Adrenal gland (tissue), 12 donors: Measurements from ENCODE around the gene ELOVL6. TPM values are rescaled to one million over a fixed set of nuclear protein-coding genes. Genes with fewer than 3 reads are reported as not detected.

Experiments
- DNase-seq, 7 donors: peaks; one replicate each; pipeline ENCODE4 v3.0.0-alpha.2; 2019 to 2020
- H3K27ac ChIP-seq, 5 donors: fragments of 200-600 bp; sonication (generic) in 4 of 5; 1 replicate in 3 of 5; 2 replicates in 2 of 5; pipeline versions ENCODE4 v1.5.1 to v1.8.0; 2016 to 2020; ENCODE audit warnings: mild to moderate bottlenecking in 1 of 5
- H3K27me3 ChIP-seq: fragments of 200-600 bp; 2 replicates; pipeline ENCODE4 v1.8.0; 2021
- H3K36me3 ChIP-seq, 2 donors: fragments of 200-600 bp; replicated peaks in 1 of 2; 1 replicate in 1 of 2; 2 replicates in 1 of 2; pipeline versions ENCODE4 v1.5.1 to v1.8.0; 2018 to 2022
- H3K4me1 ChIP-seq, 2 donors: fragments of 200-600 bp; replicated peaks in 1 of 2; 1 replicate in 1 of 2; 2 replicates in 1 of 2; pipeline versions ENCODE4 v1.5.1 to v1.8.0; 2018 to 2021
- H3K4me3 ChIP-seq, 4 donors: fragments of 200-600 bp; sonication (generic) in 3 of 4; one replicate each; pipeline ENCODE4 v1.5.1; 2016 to 2018
- H3K9me3 ChIP-seq, 3 donors: fragments of 200-600 bp; sonication (generic) in 1 of 3; replicated peaks in 1 of 3; 1 replicate in 2 of 3; 2 replicates in 1 of 3; pipeline versions ENCODE4 v1.5.1 to v1.8.0; 2016 to 2021
- CTCF ChIP-seq, 6 experiments: fragments of 450-650 bp in 4 of 6; fragments of 200-600 bp in 2 of 6; sonication (generic) in 1 of 6; IDR thresholded peaks; 1 replicate in 5 of 6; 2 replicates in 1 of 6; pipeline versions ENCODE4 v1.5.1 to v1.8.0; 2016 to 2021; ENCODE audit warnings: antibody characterized with exemption in 6 of 6, mild to moderate bottlenecking in 2 of 6, moderate library complexity in 1 of 6
- POLR2A ChIP-seq, 2 donors: fragments of 450-650 bp; IDR thresholded peaks; one replicate each; pipeline ENCODE4 v1.6.1; 2017; ENCODE audit warnings: antibody characterized with exemption in 2 of 2, mild to moderate bottlenecking in 2 of 2, moderate library complexity in 1 of 2
- WGBS, 4 donors: extraction: QIAGEN DNeasy Blood & Tissue Kit in 2 of 4; methylation state at CpG; one replicate each; pipeline versions ENCODE4 v1.1.5 to v1.1.7; 2013 to 2017; 5-methylcytosine and 5-hydroxymethylcytosine counted together
- intact Hi-C, 2 donors: fragments of 100-400 bp; cut with DNase I; formaldehyde crosslinking; loops; one replicate each; pipeline versions ENCODE4 v1.14.1 to v1.15.0; 2022 to 2023
- polyA plus RNA-seq, 3 donors: library from polyadenylated mRNA; stranded (reverse); fragments of 200-250 nt in 2 of 3; fragments of 350-450 nt in 1 of 3; fragmentation: Illumina TruSeq in 1 of 3; extraction: RNeasy Lipid Tissue Mini Kit (QIAGEN cat#74804) in 1 of 3; gene quantifications; one replicate each; pipeline ENCODE4 v1.2.3, GENCODE V29; 2013 to 2014
- total RNA-seq, 9 donors: library from RNA; depleted of rRNA in 4 of 9; stranded (reverse); fragments of >200 nt in 4 of 9; fragments of 120-200 nt in 1 of 9; fragmentation: NEBNext Ultra II Directional in 1 of 9; extraction: Animal tissue kit (Norgen Biotek cat#: 25700) in 1 of 9; gene quantifications; one replicate each; pipeline versions ENCODE4 v1.1.0 to v1.2.4, GENCODE V29; 2013 to 2023
- donor health status: healthy with polysubstance abuse.
- donor health status: Bipolar disorder and iron deficiency.
- donor health status: DM: yes; HTN: yes; CAD: no.
- donor health status: DM: no; HTN: no; CAD: no.
- donor health status: DM: no; HTN: no; CAD: no.
- donor health status: DM: yes; HTN: yes; CAD: no.

ELOVL6 gene
- total and polyA plus RNA-seq, 12 donors, result 2.8 to 68.2 (median 16.4) TPM

- DNase-seq, result no peak
- WGBS, 4 donors, result 41 to 54% (median 43%) methylated on average over 2 of the region's 2 CpGs
Observed at GRCh38 chr4:110061076-110061475, 137.3 kb downstream of the ELOVL6 start.

GRCh38 chr4:110059556-110060191 lies 138.7 kb downstream of the ELOVL6 start:
- no peak for TF ChIP-seq CTCF (IDR thresholded peaks at IDR 0.05)
- TF ChIP-seq POLR2A (IDR thresholded peaks at IDR 0.05), result no peak
- H3K4me3 ChIP-seq, result no peak overlapping the region
- H3K27me3 ChIP-seq, result no peaks in the 10 kb centered on the region
- H3K9me3 ChIP-seq, result no peaks in the 10 kb centered on the region
- WGBS, 4 donors, result 71 to 89% (median 84%) methylated on average over 3 of the region's 3 CpGs
- H3K27ac ChIP-seq, result no peak overlapping the region
- H3K36me3 ChIP-seq, result no peaks in the 10 kb centered on the region
- intact Hi-C loops, result no loop called here
- no peak for DNase-seq
- peaks cover 12 to 17% of the 10 kb centered on the region in 2 donors for H3K4me1 ChIP-seq

More at GRCh38 chr4:110061076-110061475, 137.3 kb downstream of the ELOVL6 start:
- H3K9me3 ChIP-seq, result no peaks in the 10 kb centered on the region
- peak overlapping the region in 2 of 5 donors; percentile 1 to 16 for H3K27ac ChIP-seq
- H3K4me3 ChIP-seq, result no peak overlapping the region
- H3K27me3 ChIP-seq, result no peaks in the 10 kb centered on the region
- H3K36me3 ChIP-seq, result no peaks in the 10 kb centered on the region
- intact Hi-C loops, result no loop called here
- TF ChIP-seq CTCF (IDR thresholded peaks at IDR 0.05) (no peak), POLR2A (IDR thresholded peaks at IDR 0.05) (no peak)
- peaks cover 12 to 17% of the 10 kb centered on the region in 2 donors for H3K4me1 ChIP-seq

- peaks cover 12 to 17% of the 10 kb centered on the region in 2 donors for H3K4me1 ChIP-seq
- TF ChIP-seq POLR2A (IDR thresholded peaks at IDR 0.05), result no peak
- TF ChIP-seq CTCF (IDR thresholded peaks at IDR 0.05), result no peak
- H3K36me3 ChIP-seq, result no peaks in the 10 kb centered on the region
- no peak overlapping the region for H3K4me3 ChIP-seq
- no peaks in the 10 kb centered on the region for H3K27me3 ChIP-seq
- intact Hi-C loops, result no loop called here
- 84 to 96% (median 94%) methylated on average over 1 of the region's 1 CpG for WGBS, 4 donors
- no peak for DNase-seq
- no peaks in the 10 kb centered on the region for H3K9me3 ChIP-seq
- no peak overlapping the region for H3K27ac ChIP-seq
Observed at GRCh38 chr4:110058677-110059076, 139.7 kb downstream of the ELOVL6 start.

GRCh38 chr4:110055158-110055768 lies 143.2 kb downstream of the ELOVL6 start:
- WGBS, 4 donors, result 56 to 89% (median 79%) methylated on average over 3 of the region's 3 CpGs
- peak in 3 of 7 donors; percentile 17 to 37 (median 24) for DNase-seq

More at GRCh38 chr4:110055158-110055768, 143.2 kb downstream of the ELOVL6 start:
- Histone ChIP-seq H3K27ac (no peak overlapping the region), H3K4me1 (peaks cover 2 to 7% of the 10 kb centered on the region in 2 donors), H3K27me3 (no peaks in the 10 kb centered on the region), H3K36me3 (no peaks in the 10 kb centered on the region), H3K4me3 (no peak overlapping the region), H3K9me3 (no peaks in the 10 kb centered on the region)
- intact Hi-C loops, result no loop called here
- TF ChIP-seq CTCF (IDR thresholded peaks at IDR 0.05) (no peak), POLR2A (IDR thresholded peaks at IDR 0.05) (no peak)
